ENCODE data around the gene MYO3B. TPM values are rescaled to one million over a fixed set of nuclear protein-coding genes. Genes with fewer than 3 reads are reported as not detected.

MYO3B gene
- total and polyA plus RNA-seq, 2 donors (not counting 3 experiments of a cell fraction or from before 2014, with no cell fraction given), result 0.03 TPM; not detected in 1

DNA sequence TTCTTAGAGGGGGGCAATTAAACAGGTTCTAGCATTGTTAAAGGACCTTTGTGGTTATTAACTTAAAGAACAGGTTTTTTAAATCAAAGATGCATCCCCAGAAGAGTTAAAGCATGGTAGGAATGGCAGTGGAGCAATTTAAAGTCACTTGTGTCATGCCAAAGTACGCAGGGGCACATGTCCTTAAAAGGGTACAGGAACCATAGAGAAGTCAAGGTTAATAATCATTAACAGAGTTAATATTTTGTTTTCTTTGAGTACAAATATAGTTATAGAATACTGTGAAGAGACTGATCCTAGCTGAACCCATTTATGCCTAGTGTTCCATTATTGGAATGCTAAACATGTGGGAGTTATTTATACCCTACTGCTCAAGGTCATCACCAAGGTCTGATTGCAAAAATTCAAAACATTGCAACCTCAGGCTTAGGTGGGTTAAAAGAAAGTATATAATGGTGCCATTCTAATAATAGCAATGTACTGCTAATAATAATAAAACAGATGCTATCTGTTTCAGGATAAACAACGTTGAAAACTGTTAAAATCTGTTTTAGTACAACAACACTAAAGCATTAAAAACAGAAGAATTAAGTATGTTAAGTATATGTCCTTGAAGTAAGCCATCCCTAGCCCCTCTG is 216.0 kb downstream of the MYO3B start:
- no peaks in the 10 kb centered on the region for H3K4me1 ChIP-seq (ENCODE audit: control insufficient read depth, extremely low read depth, insufficient read depth, low read length)
- dilution Hi-C loops (cut with MboI; ENCODE audit: extremely low pct_ligation_motif_present, low sequenced_read_pairs) (no loop called here), intact Hi-C loops (cut with micrococcal nuclease) (loop anchor here (2.0 kb wide), 1 partner anchor 69 kb away; no protein-coding TSS in a partner anchor)
- no peak overlapping the region for H3K4me2 ChIP-seq (ENCODE audit: insufficient read depth, low read length)
- BruUV-seq (replicated peaks), result no TSS peak
- H3K9ac ChIP-seq (replicated peaks; ENCODE audit: extremely low read depth, insufficient read depth, low read length), result no peak overlapping the region
- DNase-seq (ENCODE audit: low read depth, low spot score) (no peak), FAIRE-seq (no peak)
- ChIA-PET CTCF (interaction anchor here (1.0 to 1.4 kb wide), 2 partner anchors 15 to 33 kb away, joined by 5 to 6 read pairs; no protein-coding TSS in a partner anchor), POLR2A (no interaction called here)
- peaks cover 7 to 11% of the 10 kb centered on the region in 2 experiments for H3K27me3 ChIP-seq (ENCODE audit: control insufficient read depth in 2 of 2, insufficient read depth in 2 of 2, low read length in 2 of 2)
- no peaks in the 10 kb centered on the region for H3K9me3 ChIP-seq (replicated peaks; ENCODE audit: control insufficient read depth, insufficient read depth, low read length)
- H3K79me2 ChIP-seq (ENCODE audit: control insufficient read depth, insufficient read depth, low read length), result no peaks in the 10 kb centered on the region
- TF ChIP-seq, protein P1, sequence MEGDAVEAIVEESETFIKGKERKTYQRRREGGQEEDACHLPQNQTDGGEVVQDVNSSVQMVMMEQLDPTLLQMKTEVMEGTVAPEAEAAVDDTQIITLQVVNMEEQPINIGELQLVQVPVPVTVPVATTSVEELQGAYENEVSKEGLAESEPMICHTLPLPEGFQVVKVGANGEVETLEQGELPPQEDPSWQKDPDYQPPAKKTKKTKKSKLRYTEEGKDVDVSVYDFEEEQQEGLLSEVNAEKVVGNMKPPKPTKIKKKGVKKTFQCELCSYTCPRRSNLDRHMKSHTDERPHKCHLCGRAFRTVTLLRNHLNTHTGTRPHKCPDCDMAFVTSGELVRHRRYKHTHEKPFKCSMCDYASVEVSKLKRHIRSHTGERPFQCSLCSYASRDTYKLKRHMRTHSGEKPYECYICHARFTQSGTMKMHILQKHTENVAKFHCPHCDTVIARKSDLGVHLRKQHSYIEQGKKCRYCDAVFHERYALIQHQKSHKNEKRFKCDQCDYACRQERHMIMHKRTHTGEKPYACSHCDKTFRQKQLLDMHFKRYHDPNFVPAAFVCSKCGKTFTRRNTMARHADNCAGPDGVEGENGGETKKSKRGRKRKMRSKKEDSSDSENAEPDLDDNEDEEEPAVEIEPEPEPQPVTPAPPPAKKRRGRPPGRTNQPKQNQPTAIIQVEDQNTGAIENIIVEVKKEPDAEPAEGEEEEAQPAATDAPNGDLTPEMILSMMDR (IDR thresholded peaks at IDR 0.05; ENCODE audit: extremely low read depth in 1 of 2, insufficient read depth in 1 of 2, low read depth in 1 of 2, low read length in 2 of 2), result no peak
- no peak for TF ChIP-seq JUN (IDR thresholded peaks at IDR 0.05; ENCODE audit: borderline replicate concordance, insufficient read depth, insufficient read length, low read depth)
- no peaks in the 10 kb centered on the region for H4K20me1 ChIP-seq (replicated peaks; ENCODE audit: control insufficient read depth, extremely low read depth, insufficient read depth, low read length)
- no peak overlapping the region for H2AFZ ChIP-seq (ENCODE audit: low read depth, low read length)
- no peaks in the 10 kb centered on the region for H3K36me3 ChIP-seq (ENCODE audit: control insufficient read depth in 2 of 2, extremely low read depth in 1 of 2, insufficient read depth in 2 of 2, low read length in 2 of 2)
- H3K4me3 ChIP-seq (replicated peaks in 1 of 3; ENCODE audit: insufficient read depth in 1 of 3, low read depth in 1 of 3, low read length in 3 of 3), result no peak overlapping the region
- H3K27ac ChIP-seq (ENCODE audit: insufficient read depth, low read depth, low read length), result no peak overlapping the region
- H3K9me1 ChIP-seq (replicated peaks; ENCODE audit: control insufficient read depth, extremely low read depth, insufficient read depth, low read length), result no peaks in the 10 kb centered on the region

DNA sequence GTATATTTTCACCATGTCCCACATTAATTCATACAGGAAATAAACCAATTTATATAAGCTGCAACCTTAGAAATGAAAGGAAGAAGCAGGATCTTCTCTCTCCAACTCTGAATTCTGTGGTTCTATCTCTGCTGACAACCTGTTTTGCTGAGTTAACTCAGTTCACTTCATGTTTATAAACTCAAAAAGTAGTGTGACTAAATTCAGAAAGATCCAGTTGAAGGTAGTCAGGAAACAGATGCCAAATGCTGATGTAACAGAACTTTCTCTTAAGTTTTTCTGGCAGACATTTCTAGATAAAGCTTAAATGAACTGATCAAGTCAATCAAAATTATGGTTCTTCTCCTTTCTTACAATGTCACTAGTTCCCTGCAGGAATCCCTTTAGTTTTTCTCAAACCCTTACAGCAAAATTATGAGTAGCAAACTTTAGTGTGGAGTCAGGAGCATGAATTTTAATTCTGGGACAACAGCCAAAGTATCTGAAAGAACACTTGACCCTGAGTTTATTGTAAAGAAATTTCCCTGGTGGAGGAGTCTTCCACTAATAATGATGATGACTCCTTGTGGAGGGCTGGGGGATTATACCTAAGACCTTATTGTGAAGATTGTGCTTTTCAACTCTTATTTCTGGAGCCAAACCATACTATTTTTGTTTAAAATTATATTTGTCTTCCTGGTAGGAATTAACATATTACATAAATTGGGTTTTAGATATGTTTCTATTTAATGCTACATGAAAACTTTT is 216.9 kb downstream of the MYO3B start:
- no peak overlapping the region for H3K27ac ChIP-seq (ENCODE audit: insufficient read depth, low read depth, low read length)
- dilution Hi-C loops (cut with MboI; ENCODE audit: extremely low pct_ligation_motif_present, low sequenced_read_pairs) (no loop called here), intact Hi-C loops (cut with micrococcal nuclease) (loop anchor here (2.0 kb wide), 1 partner anchor 70 kb away; no protein-coding TSS in a partner anchor)
- no peak overlapping the region for H3K4me3 ChIP-seq (replicated peaks in 1 of 3; ENCODE audit: insufficient read depth in 1 of 3, low read depth in 1 of 3, low read length in 3 of 3)
- BruUV-seq (replicated peaks), result no TSS peak
- DNase-seq (ENCODE audit: low read depth, low spot score), result no peak
- H3K4me1 ChIP-seq (ENCODE audit: control insufficient read depth, extremely low read depth, insufficient read depth, low read length), result no peaks in the 10 kb centered on the region
- no peak overlapping the region for H3K4me2 ChIP-seq (ENCODE audit: insufficient read depth, low read length)
- no peak overlapping the region for H2AFZ ChIP-seq (ENCODE audit: low read depth, low read length)
- ChIA-PET CTCF (interaction anchor here (1.0 to 1.4 kb wide), 2 partner anchors 14 to 33 kb away, joined by 5 to 6 read pairs; no protein-coding TSS in a partner anchor), POLR2A (no interaction called here)
- FAIRE-seq, result no peak
- no peak for TF ChIP-seq MYC (IDR thresholded peaks at IDR 0.05; ENCODE audit: low read depth, low read length)
- TF ChIP-seq GATA2 (IDR thresholded peaks at IDR 0.05; ENCODE audit: insufficient read depth, insufficient read length, low read depth, low read length), result no peak
- TF ChIP-seq, protein P2, sequence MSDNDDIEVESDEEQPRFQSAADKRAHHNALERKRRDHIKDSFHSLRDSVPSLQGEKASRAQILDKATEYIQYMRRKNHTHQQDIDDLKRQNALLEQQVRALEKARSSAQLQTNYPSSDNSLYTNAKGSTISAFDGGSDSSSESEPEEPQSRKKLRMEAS (IDR thresholded peaks at IDR 0.05; ENCODE audit: insufficient read depth, insufficient read length), result no peak
- no peak for TF ChIP-seq POLR2A (IDR thresholded peaks at IDR 0.05; ENCODE audit: low read depth, low read length)
- no peak for TF ChIP-seq POLR2AphosphoS5 (IDR thresholded peaks at IDR 0.05; ENCODE audit: insufficient read depth, low read depth, low read length)
- no peak for TF ChIP-seq EZH2 (IDR thresholded peaks at IDR 0.05; ENCODE audit: borderline replicate concordance, low read depth, low read length, severe bottlenecking)
- TF ChIP-seq FOS (IDR thresholded peaks at IDR 0.05; ENCODE audit: borderline replicate concordance, insufficient read depth, low read length), result no peak
- no peak for TF ChIP-seq JUN (IDR thresholded peaks at IDR 0.05; ENCODE audit: borderline replicate concordance, insufficient read depth, insufficient read length, low read depth)
- TF ChIP-seq, protein P1 (IDR thresholded peaks at IDR 0.05; ENCODE audit: extremely low read depth in 1 of 2, insufficient read depth in 1 of 2, low read depth in 1 of 2, low read length in 2 of 2), result no peak
- H3K9me3 ChIP-seq (replicated peaks; ENCODE audit: control insufficient read depth, insufficient read depth, low read length), result no peaks in the 10 kb centered on the region
- peaks cover 7 to 11% of the 10 kb centered on the region in 2 experiments for H3K27me3 ChIP-seq (ENCODE audit: control insufficient read depth in 2 of 2, insufficient read depth in 2 of 2, low read length in 2 of 2)
- H3K79me2 ChIP-seq (ENCODE audit: control insufficient read depth, insufficient read depth, low read length), result no peaks in the 10 kb centered on the region
- H4K20me1 ChIP-seq (replicated peaks; ENCODE audit: control insufficient read depth, extremely low read depth, insufficient read depth, low read length), result no peaks in the 10 kb centered on the region
- H3K9me1 ChIP-seq (replicated peaks; ENCODE audit: control insufficient read depth, extremely low read depth, insufficient read depth, low read length), result no peaks in the 10 kb centered on the region
- no peak overlapping the region for H3K9ac ChIP-seq (replicated peaks; ENCODE audit: extremely low read depth, insufficient read depth, low read length)
- H3K36me3 ChIP-seq (ENCODE audit: control insufficient read depth in 2 of 2, extremely low read depth in 1 of 2, insufficient read depth in 2 of 2, low read length in 2 of 2), result no peaks in the 10 kb centered on the region
